Amniotic stem cell (primary cell): ENCODE measurements around the gene ADAMTS2.

Source experiments
- DNase-seq: peaks from one replicate; lab custom pipeline; 2025; lab: John Stamatoyannopoulos, UW

The ADAMTS2 gene

GRCh38 chr5:179254638-179255271 lies 90.5 kb downstream of the ADAMTS2 start:
- DNase-seq, result no peak

GRCh38 chr5:179253730-179254129 lies 91.5 kb downstream of the ADAMTS2 start:
- DNase-seq, result no peak

- no peak for DNase-seq
These were observed 93.8 kb downstream of the ADAMTS2 start for GRCh38 chr5:179251276-179251969.

- no peak for DNase-seq
These were observed 94.6 kb downstream of the ADAMTS2 start for GRCh38 chr5:179250561-179251225.

GRCh38 chr5:179246227-179246626 lies 99.0 kb downstream of the ADAMTS2 start:
- no peak for DNase-seq

GRCh38 chr5:179245031-179245430 lies 100.2 kb downstream of the ADAMTS2 start:
- no peak for DNase-seq

GRCh38 chr5:179244044-179244443 lies 101.2 kb downstream of the ADAMTS2 start:
- no peak for DNase-seq

GRCh38 chr5:179243333-179243732 lies 101.9 kb downstream of the ADAMTS2 start:
- DNase-seq, result no peak

- no peak for DNase-seq
These were observed 102.6 kb downstream of the ADAMTS2 start for GRCh38 chr5:179242676-179243075.

- DNase-seq, result no peak
These were observed 103.4 kb downstream of the ADAMTS2 start for GRCh38 chr5:179241764-179242370.

- DNase-seq, result no peak
These were observed 104.1 kb downstream of the ADAMTS2 start for GRCh38 chr5:179241175-179241574.

- no peak for DNase-seq
These were observed 104.7 kb downstream of the ADAMTS2 start for GRCh38 chr5:179240561-179240960.

GRCh38 chr5:179239256-179240135 lies 105.8 kb downstream of the ADAMTS2 start:
- DNase-seq, result no peak

GRCh38 chr5:179238628-179238970 lies 106.7 kb downstream of the ADAMTS2 start:
- no peak for DNase-seq

GRCh38 chr5:179237770-179238627 lies 107.3 kb downstream of the ADAMTS2 start:
- no peak for DNase-seq

- no peak for DNase-seq
These were observed 109.6 kb downstream of the ADAMTS2 start for GRCh38 chr5:179235416-179236400.

GRCh38 chr5:179234563-179235135 lies 110.6 kb downstream of the ADAMTS2 start:
- no peak for DNase-seq

GRCh38 chr5:179233909-179234562 lies 111.2 kb downstream of the ADAMTS2 start:
- DNase-seq, result no peak
